Uterus (tissue), 4 donors: Measurements from ENCODE around the gene ZIC4. TPM values are rescaled to one million over a fixed set of nuclear protein-coding genes. Genes with fewer than 3 reads are reported as not detected.

Experiments
- DNase-seq, 2 donors: peaks; one replicate each; pipeline ENCODE4 v3.0.0-alpha.2; 2019 to 2020
- H3K27ac ChIP-seq, 2 donors: fragments of 200-600 bp; sonication (generic); 1 replicate in 1 of 2; 2 replicates in 1 of 2; pipeline ENCODE4 v1.5.1; 2016 to 2018
- H3K27me3 ChIP-seq, 2 donors: fragments of 200-600 bp; sonication (generic); one replicate each; pipeline ENCODE4 v1.5.1; 2018 to 2019; ENCODE audit warnings: control low read depth in 1 of 2
- H3K36me3 ChIP-seq, 2 donors: fragments of 200-600 bp; sonication (generic); one replicate each; pipeline ENCODE4 v1.5.1; 2019; ENCODE audit warnings: control low read depth in 1 of 2
- H3K4me1 ChIP-seq, 2 donors: fragments of 200-600 bp; sonication (generic); one replicate each; pipeline ENCODE4 v1.5.1; 2018 to 2019; ENCODE audit warnings: control low read depth in 1 of 2
- H3K4me3 ChIP-seq, 2 donors: fragments of 200-600 bp; sonication (generic); 1 replicate in 1 of 2; 2 replicates in 1 of 2; pipeline ENCODE4 v1.5.1; 2018 to 2019; ENCODE audit warnings: mild to moderate bottlenecking in 1 of 2
- H3K9me3 ChIP-seq, 2 donors: fragments of 200-600 bp; sonication (generic); one replicate each; pipeline ENCODE4 v1.5.1; 2019; ENCODE audit warnings: control low read depth in 1 of 2
- CTCF ChIP-seq, 4 experiments: fragments of 200-600 bp in 2 of 4; fragments of 450-650 bp in 2 of 4; sonication (generic) in 2 of 4; IDR thresholded peaks; one replicate each; pipeline ENCODE4 v1.5.1; 2016 to 2019; ENCODE audit warnings: antibody characterized with exemption in 4 of 4, mild to moderate bottlenecking in 2 of 4, moderate library complexity in 1 of 4
- POLR2A ChIP-seq, 2 donors: fragments of 450-650 bp; IDR thresholded peaks; one replicate each; pipeline ENCODE4 v1.6.1; 2016; ENCODE audit warnings: antibody characterized with exemption in 2 of 2, mild to moderate bottlenecking in 1 of 2, moderate library complexity in 1 of 2
- intact Hi-C: fragments of 100-400 bp; cut with DNase I; formaldehyde crosslinking; loops from one replicate; pipeline ENCODE4 v1.15.1; 2023; ENCODE audit warnings: low total_unique reads
- total RNA-seq, 4 donors: library from RNA; depleted of rRNA in 3 of 4; stranded (reverse); fragments of >200 nt in 3 of 4; gene quantifications; one replicate each; pipeline versions ENCODE4 v1.1.0 to v1.2.4, GENCODE V29; 2014 to 2023
- donor health status: DM: yes; HTN: yes; CAD: no.

Gene ZIC4
- total RNA-seq, 4 donors from 2014 or later: not detected

DNA sequence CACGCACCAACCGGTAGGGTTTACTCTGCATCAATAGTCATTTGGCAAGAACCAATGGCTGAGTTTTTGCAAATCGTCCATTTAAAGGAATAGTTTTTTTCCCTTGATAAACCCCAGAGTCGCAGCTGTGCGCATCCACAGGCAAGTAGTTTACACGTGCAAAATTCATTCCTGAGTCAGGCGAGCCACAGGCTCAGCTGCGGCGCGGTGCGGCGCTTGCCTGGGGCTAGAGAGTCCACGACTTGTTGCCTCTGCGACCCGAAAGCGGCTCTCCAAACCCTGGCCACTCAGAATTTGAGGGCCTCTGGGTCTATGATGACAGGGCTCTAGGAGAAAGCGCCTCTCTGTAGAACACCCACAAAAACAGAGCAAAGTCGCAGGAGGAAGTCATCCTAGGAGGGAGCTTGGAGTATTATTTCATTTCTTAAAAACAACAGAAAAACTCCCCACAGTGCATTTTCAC lies 36.7 kb downstream of the ZIC4 start:
- TF ChIP-seq POLR2A (IDR thresholded peaks at IDR 0.05) (no peak), CTCF (IDR thresholded peaks at IDR 0.05) (no peak)
- Histone ChIP-seq H3K27me3 (peaks cover 6 to 78% of the 10 kb centered on the region in 2 donors), H3K4me3 (no peak overlapping the region), H3K9me3 (no peaks in the 10 kb centered on the region), H3K27ac (no peak overlapping the region), H3K36me3 (no peaks in the 10 kb centered on the region), H3K4me1 (no peaks in the 10 kb centered on the region)
- intact Hi-C loops: no loop called here
- DNase-seq: no peak

DNA sequence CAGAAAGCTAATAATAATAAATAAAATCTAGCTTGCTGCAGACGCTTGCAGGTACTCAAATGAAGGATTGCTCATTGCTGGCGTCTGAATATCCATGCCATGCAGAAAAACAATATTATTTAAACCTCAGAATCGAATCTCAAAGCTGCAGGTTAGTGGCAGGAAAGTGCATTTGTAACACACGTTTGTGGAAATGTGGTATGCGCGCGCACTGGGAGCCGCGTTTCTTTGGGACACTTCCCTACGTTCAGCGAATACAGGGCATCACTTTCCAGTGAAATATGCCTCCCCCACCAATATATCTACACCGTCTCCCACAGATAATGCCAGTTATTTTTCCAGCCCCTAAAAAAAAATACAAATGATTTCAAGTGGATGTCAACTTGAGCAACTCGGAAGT lies 37.1 kb downstream of the ZIC4 start:
- Histone ChIP-seq H3K9me3 (no peaks in the 10 kb centered on the region), H3K4me1 (no peaks in the 10 kb centered on the region), H3K27ac (no peak overlapping the region), H3K4me3 (no peak overlapping the region), H3K27me3 (peaks cover 6 to 78% of the 10 kb centered on the region in 2 donors), H3K36me3 (no peaks in the 10 kb centered on the region)
- no peak for TF ChIP-seq CTCF (IDR thresholded peaks at IDR 0.05)
- TF ChIP-seq POLR2A (IDR thresholded peaks at IDR 0.05): no peak
- no peak for DNase-seq
- intact Hi-C loops: no loop called here

- no peak overlapping the region for H3K4me3 ChIP-seq
- no peaks in the 10 kb centered on the region for H3K4me1 ChIP-seq
- intact Hi-C loops: no loop called here
- DNase-seq: no peak
- H3K9me3 ChIP-seq: no peaks in the 10 kb centered on the region
- no peak overlapping the region for H3K27ac ChIP-seq
- no peaks in the 10 kb centered on the region for H3K36me3 ChIP-seq
- peaks cover 6 to 74% of the 10 kb centered on the region in 2 donors for H3K27me3 ChIP-seq
- TF ChIP-seq CTCF (IDR thresholded peaks at IDR 0.05) (no peak), POLR2A (IDR thresholded peaks at IDR 0.05) (no peak)
These were observed 37.7 kb downstream of the ZIC4 start for GRCh38 chr3:147368561-147369221.

GRCh38 chr3:147368151-147368550 lies 38.2 kb downstream of the ZIC4 start:
- TF ChIP-seq CTCF (IDR thresholded peaks at IDR 0.05): no peak
- no peak for TF ChIP-seq POLR2A (IDR thresholded peaks at IDR 0.05)
- Histone ChIP-seq H3K4me3 (no peak overlapping the region), H3K27me3 (peaks cover 6 to 69% of the 10 kb centered on the region in 2 donors), H3K9me3 (no peaks in the 10 kb centered on the region), H3K4me1 (no peaks in the 10 kb centered on the region), H3K36me3 (no peaks in the 10 kb centered on the region), H3K27ac (no peak overlapping the region)
- intact Hi-C loops: no loop called here
- no peak for DNase-seq

DNA sequence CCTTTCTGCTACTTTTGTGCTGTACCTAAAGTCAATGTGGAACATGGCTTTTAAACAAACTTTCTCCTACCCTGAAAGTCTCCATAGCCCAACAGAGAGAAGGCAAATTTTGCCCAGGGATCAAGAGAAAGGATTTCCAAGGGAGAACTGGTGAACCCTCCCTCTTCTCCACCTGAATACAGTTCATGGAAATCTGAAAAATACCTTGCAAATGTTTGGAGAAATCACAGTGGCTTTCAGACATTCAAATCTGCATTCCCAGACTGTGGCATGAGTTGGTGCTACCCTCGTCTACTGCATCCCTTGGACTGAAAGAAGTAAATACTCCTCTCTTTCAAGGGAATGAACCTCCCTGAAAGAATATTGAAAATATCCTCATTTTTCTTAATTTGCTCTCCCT lies 38.7 kb downstream of the ZIC4 start:
- Histone ChIP-seq H3K27ac (no peak overlapping the region), H3K4me3 (no peak overlapping the region), H3K4me1 (no peaks in the 10 kb centered on the region), H3K36me3 (no peaks in the 10 kb centered on the region), H3K27me3 (peaks cover 6 to 66% of the 10 kb centered on the region in 2 donors), H3K9me3 (no peaks in the 10 kb centered on the region)
- DNase-seq: no peak
- intact Hi-C loops: no loop called here
- TF ChIP-seq CTCF (IDR thresholded peaks at IDR 0.05): no peak
- TF ChIP-seq POLR2A (IDR thresholded peaks at IDR 0.05): no peak
